Measurements from ENCODE around the gene RPUSD1. TPM values are rescaled to one million over a fixed set of nuclear protein-coding genes. Genes with fewer than 3 reads are reported as not detected.

Gene RPUSD1
- total RNA-seq, 4 donors from 2014 or later = 20.3 to 33.3 (median 24.9) TPM

DNA sequence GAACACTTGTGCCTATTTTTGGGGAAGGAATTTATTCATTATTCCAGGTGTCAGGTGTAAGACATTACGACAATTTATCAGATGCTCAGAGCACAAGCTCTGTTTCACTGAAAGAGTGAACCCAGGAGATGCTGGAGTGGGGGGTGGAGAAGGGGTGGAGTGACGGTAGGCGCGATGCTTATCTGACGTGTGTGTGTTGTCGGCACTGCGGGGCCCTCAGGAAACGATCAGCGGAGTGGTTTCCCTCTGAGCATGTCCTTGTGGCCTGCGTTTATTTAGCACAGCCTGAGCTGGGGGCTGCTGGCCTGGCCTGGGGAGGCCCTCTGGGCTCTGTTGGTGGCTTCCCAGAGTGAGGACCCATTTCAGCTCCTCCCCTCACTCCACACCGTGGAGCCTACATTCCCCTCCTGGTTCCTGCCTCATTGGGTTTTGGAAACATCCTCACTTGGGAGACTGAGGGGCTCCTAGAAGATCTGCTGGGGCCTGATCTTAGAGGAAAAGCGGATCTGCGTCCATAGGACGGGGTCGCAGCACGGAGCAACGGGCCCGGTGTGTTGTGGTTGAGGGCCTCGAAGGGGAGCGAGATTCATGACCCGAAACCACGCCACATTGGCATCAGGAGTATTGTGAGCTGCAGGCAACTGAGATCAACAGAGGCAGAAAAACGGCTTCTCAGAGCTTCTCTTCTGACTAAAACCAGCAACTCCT, 31.3 kb upstream of the RPUSD1 start:
- H3K4me1 ChIP-seq = no peaks in the 10 kb centered on the region
- H3K27ac ChIP-seq = no peak overlapping the region
- H3K27me3 ChIP-seq = peaks cover 0 to 99% (median 9%) of the 10 kb centered on the region in 4 donors
- no peak for DNase-seq
- no peaks in the 10 kb centered on the region for H3K36me3 ChIP-seq
- no peaks in the 10 kb centered on the region for H3K9me3 ChIP-seq
- 50 to 73% methylated on average over 22 of the region's 23 CpGs for WGBS, 2 donors
- H3K4me3 ChIP-seq = no peak overlapping the region
- no peak for TF ChIP-seq POLR2A (IDR thresholded peaks at IDR 0.05)
- TF ChIP-seq, protein P1, sequence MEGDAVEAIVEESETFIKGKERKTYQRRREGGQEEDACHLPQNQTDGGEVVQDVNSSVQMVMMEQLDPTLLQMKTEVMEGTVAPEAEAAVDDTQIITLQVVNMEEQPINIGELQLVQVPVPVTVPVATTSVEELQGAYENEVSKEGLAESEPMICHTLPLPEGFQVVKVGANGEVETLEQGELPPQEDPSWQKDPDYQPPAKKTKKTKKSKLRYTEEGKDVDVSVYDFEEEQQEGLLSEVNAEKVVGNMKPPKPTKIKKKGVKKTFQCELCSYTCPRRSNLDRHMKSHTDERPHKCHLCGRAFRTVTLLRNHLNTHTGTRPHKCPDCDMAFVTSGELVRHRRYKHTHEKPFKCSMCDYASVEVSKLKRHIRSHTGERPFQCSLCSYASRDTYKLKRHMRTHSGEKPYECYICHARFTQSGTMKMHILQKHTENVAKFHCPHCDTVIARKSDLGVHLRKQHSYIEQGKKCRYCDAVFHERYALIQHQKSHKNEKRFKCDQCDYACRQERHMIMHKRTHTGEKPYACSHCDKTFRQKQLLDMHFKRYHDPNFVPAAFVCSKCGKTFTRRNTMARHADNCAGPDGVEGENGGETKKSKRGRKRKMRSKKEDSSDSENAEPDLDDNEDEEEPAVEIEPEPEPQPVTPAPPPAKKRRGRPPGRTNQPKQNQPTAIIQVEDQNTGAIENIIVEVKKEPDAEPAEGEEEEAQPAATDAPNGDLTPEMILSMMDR (IDR thresholded peaks at IDR 0.05) = no peak
- intact Hi-C loops (cut with DNase I) = loop anchor here (10.0 kb wide), 1 partner anchor 235 kb away; no protein-coding TSS in a partner anchor

DNA sequence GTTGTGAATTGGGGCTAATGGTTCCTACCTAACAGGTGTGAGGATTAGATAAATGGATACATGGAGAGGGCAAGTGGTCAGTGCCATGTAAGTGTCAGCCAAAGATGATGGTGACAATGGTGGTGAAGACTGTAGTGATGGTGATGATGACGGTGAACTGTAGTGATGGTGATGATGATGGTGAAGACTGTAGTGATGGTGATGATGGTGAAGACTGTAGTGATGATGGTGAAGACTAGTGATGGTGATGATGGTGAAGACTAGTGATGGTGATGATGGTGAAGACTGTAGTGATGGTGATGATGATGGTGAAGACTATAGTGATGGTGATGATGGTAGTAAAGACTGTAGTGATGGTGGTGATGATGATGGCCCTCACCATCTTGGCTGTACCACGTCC, 30.4 kb upstream of the RPUSD1 start:
- intact Hi-C loops (cut with DNase I) = loop anchor here (10.0 kb wide), 1 partner anchor 236 kb away; no protein-coding TSS in a partner anchor
- no peak overlapping the region for H3K4me3 ChIP-seq
- peaks cover under 1 to 99% (median 15%) of the 10 kb centered on the region in 4 donors for H3K27me3 ChIP-seq
- H3K9me3 ChIP-seq = no peaks in the 10 kb centered on the region
- 57 to 63% methylated on average over 2 of the region's 2 CpGs for WGBS, 2 donors
- DNase-seq = no peak
- TF ChIP-seq POLR2A (IDR thresholded peaks at IDR 0.05) = no peak
- TF ChIP-seq, protein P1 (IDR thresholded peaks at IDR 0.05) = no peak
- no peak overlapping the region for H3K27ac ChIP-seq
- peaks cover 0 to 3% (median 0%) of the 10 kb centered on the region in 3 donors for H3K4me1 ChIP-seq
- H3K36me3 ChIP-seq = no peaks in the 10 kb centered on the region

DNA sequence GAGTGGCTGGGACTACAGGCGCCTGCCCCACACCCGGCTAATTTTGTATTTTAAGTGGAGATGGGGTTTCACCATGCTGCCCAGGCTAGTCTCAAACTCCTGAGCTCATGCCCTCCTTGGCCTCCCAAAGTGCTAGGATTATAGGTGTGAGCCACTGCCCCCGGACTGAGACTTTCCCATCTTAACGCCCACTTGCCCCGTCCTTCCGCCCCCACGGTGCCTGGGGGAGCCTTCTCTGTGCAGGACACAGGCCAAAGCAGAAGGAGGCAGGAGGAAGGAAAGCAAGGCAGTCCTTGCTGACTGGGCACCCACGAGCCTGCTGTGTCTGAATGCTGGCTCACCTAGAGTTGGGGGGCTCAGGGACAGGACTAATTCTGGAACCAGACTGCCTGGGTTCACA, 30.0 kb upstream of the RPUSD1 start:
- intact Hi-C loops (cut with DNase I) = loop anchor here (10.0 kb wide), 1 partner anchor 237 kb away; no protein-coding TSS in a partner anchor
- peaks cover 0 to 8% (median 4%) of the 10 kb centered on the region in 3 donors for H3K4me1 ChIP-seq
- DNase-seq = no peak
- H3K9me3 ChIP-seq = no peaks in the 10 kb centered on the region
- H3K4me3 ChIP-seq = no peak overlapping the region
- no peak overlapping the region for H3K27ac ChIP-seq
- WGBS, 2 donors = 72 to 83% methylated on average over 1 to 8 of the region's 8 CpGs
- no peaks in the 10 kb centered on the region for H3K36me3 ChIP-seq
- H3K27me3 ChIP-seq = peaks cover 5 to 99% (median 17%) of the 10 kb centered on the region in 4 donors
- TF ChIP-seq, protein P1 (IDR thresholded peaks at IDR 0.05) = no peak
- no peak for TF ChIP-seq POLR2A (IDR thresholded peaks at IDR 0.05)

DNA sequence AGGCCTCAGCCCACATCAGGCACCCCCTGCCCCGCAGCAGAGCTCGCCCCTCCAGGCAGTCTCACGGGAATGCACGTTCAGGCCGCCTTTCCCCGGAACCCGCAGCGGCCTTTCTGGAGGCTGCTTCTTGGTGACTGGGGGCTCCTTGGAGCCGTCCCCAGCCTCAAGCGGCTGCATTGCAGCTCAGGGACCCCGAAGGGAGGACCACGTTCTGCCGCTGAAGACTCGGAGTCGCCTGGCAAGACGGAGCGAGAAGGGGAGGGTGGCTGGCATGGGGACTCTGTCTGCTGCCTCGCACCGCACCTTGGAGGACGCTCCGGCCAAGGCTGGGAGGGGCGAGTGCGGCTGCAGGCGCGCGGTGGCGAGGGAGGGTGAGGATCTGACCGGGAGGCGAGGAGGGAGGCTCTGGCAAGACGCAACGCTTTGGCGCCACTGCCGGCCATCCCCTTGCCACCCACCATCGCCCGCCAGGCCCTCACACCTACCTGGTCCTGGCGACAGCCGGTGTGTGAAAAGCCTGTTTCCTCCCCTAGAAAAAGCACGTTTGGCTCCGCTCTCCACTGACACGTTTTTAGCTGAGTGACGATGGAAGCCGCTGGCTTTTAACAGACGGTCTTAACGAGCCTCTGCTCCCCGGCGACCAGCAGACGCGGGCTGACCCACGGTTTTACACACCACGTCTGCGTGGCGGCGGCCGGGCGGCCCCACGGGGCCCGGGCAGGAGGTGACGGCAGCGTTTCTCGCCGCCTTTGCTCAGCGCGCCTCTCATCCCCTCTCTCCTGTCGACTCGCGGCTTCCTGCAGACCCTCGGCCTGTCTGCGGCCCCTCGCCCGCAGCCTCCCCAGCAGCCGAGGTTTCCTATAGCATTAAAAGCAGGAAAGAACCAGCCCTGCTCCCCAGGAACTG, 29.1 kb upstream of the RPUSD1 start:
- Histone ChIP-seq H3K27ac (no peak overlapping the region), H3K4me1 (peaks cover 0 to 9% (median 4%) of the 10 kb centered on the region in 3 donors), H3K27me3 (peaks cover 5 to 99% (median 20%) of the 10 kb centered on the region in 4 donors), H3K4me3 (no peak overlapping the region), H3K36me3 (no peaks in the 10 kb centered on the region), H3K9me3 (no peaks in the 10 kb centered on the region)
- TF ChIP-seq POLR2A (IDR thresholded peaks at IDR 0.05) = no peak
- TF ChIP-seq, protein P1 (IDR thresholded peaks at IDR 0.05) = no peak
- WGBS, 2 donors = 57 to 74% methylated on average over 33 to 48 of the region's 71 CpGs
- DNase-seq = no peak
- intact Hi-C loops (cut with DNase I) = loop anchor here (10.0 kb wide), 1 partner anchor 238 kb away; no protein-coding TSS in a partner anchor

Measured in esophagus squamous epithelium (tissue), 5 donors.